GM20000 (cell line): ENCODE results near the gene CDC42EP2.

ENCODE experiments used
- DNase-seq: peaks from one replicate; pipeline ENCODE4 v3.0.0; 2012; ENCODE audit warnings: low spot score
- TF ChIP-seq, protein P1 (sequence below): IDR thresholded peaks from 2 replicates; pipeline ENCODE4 v1.5.1; 2012; ENCODE audit warnings: mild to moderate bottlenecking, control low read depth; ENCODE audit errors: extremely low read depth, missing control alignments

The CDC42EP2 gene

DNA sequence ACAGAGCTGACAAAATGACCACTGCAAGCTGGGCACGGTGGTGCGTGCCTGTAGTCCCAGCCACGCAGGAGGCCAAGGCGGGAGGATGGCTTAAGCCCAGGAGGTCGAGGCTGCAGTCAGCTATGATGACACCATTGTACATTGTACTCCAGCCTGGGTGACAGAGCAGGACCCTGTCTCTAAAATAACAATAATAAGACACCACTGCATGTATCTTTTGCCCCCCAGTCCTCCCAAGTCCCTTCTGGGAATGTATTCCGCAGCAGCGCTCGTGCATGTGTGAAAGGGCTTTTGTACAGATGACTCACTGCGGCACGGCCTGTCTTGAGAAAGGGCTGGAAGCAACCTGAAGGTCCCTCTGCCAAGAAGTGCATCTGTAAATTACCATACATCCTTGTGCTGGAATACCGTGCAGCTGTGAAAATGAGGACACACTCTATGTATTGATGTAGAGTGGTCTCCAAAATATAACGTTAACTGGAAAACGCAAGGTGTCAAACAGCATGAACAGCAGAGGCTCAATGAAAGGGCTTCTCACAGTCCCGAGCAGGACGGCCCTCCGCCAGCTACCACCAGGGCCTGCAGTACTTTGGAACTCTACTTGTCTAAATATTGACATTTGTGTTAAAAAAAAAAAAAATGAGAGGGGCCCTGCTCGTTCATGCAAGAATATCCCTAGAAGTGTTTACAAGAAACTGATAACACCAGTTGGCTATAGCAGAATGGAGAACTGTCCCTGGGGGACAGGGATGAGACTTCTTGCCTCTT is 9.0 kb upstream of the CDC42EP2 start:
- no peak for DNase-seq
- TF ChIP-seq, protein P1, sequence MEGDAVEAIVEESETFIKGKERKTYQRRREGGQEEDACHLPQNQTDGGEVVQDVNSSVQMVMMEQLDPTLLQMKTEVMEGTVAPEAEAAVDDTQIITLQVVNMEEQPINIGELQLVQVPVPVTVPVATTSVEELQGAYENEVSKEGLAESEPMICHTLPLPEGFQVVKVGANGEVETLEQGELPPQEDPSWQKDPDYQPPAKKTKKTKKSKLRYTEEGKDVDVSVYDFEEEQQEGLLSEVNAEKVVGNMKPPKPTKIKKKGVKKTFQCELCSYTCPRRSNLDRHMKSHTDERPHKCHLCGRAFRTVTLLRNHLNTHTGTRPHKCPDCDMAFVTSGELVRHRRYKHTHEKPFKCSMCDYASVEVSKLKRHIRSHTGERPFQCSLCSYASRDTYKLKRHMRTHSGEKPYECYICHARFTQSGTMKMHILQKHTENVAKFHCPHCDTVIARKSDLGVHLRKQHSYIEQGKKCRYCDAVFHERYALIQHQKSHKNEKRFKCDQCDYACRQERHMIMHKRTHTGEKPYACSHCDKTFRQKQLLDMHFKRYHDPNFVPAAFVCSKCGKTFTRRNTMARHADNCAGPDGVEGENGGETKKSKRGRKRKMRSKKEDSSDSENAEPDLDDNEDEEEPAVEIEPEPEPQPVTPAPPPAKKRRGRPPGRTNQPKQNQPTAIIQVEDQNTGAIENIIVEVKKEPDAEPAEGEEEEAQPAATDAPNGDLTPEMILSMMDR = no peak

DNA sequence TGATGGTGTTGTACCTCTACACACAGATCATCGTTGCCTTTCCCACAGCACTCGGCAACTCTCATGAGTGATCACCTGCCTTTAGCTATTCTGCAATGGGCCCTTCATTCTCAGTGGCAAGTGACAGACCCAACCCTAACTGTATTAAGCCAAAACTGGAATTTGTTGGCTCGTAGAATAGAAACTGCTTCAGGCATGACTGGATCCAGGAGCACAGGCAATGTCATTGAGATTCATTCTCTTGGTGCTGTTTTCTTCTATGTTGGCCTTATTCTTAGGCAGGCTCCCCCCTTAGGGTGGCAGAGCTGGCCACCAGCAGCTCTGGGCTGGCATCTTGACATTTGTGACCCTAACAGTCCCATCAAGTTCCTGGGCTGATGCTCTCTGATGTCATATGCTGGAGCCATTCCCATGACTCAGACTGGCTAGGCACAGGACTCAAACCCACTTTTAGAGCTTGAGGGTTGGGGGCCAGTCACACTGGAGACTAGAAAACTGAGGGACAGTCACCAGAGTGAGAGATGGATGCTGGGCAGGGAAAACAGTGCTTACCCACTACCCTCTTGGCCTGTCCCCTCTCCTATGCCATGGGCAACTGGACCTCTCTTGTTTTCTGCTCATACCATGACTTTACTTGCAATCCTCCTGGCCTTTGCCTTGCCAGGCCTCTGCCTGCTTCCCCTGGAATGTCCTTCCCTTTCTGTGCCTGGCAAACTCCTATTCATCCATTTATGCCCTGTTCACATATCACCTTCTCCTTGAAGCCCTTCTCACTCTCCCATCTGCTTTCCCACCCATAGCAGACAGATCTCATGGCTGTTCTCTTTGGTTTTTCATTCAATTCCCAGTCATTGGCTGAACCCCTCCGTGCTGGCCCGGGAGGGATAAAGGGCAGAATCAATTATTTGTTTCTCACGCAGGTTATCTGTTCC is 7.1 kb upstream of the CDC42EP2 start:
- no peak for DNase-seq
- TF ChIP-seq, protein P1 = no peak

DNA sequence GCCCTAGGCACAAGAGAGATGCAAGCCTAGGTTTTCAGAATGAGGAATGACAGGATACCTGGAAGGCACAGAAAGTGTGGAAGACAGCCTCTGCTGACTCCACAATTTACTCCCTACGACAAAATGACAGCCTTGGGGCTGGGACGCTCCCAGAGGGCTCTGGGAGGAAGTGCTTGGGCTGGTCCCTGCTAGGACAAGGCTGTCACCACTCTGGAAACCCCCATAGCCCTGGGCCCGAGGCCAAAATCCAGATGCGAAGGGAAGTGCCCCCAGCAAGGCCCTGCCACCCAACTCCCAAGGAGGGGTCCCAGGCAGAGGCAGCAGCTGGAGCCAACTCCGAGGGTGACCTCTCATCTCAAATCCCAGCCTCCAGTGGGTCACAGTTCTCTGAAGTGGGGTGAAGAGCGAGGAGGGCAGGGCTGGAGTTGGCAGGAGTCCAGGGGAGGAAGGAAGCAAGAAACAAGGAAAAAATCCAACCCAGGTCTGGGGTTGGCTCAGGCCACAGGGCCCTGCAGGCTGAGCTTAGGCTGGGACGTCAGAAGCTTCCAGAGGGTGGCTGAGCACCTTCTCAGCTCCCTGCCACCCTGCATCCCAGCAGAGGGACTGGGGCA is 6.3 kb upstream of the CDC42EP2 start:
- DNase-seq = no peak
- TF ChIP-seq, protein P1 = no peak

DNA sequence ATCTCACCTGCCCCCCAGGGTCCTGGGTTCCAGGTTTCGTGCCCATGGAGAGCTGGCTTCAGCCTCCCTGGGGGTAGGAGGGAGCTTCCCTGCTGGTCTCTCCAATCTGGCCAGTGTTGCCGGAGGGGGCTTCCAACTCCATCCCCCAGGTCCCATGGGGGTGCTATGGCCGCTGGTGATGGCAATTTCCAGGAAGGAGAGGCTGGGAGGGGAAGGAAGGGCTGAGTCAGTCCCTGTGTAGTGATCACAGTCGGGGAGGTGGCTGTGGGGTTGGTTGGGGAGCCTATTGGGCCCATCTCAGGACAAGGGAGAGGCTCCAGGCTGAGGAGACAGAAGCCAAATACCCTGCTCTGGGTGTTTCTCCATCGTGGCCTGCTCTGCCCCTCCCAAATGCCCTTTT is 5.7 kb upstream of the CDC42EP2 start:
- TF ChIP-seq, protein P1 = no peak
- DNase-seq = no peak

DNA sequence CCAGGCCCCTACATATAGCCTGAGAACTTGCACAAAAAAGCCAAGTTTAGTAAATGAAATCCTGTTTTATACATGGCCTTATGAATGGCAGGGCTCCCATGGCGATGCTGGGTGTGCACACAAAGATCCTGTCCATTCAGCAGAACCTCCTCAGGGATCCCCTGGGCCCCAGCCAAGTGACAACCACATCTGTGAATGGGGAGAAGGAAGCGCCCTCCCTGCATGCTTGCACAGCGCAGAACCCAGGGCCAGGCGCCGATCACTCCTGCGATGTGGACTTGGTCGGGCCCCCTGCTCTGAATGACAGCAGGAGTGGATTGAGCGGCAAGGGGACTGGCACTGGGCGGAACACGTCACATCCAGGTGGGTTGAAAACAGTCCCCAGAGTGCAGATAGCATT is 4.5 kb upstream of the CDC42EP2 start:
- TF ChIP-seq, protein P1 = no peak
- no peak for DNase-seq

DNA sequence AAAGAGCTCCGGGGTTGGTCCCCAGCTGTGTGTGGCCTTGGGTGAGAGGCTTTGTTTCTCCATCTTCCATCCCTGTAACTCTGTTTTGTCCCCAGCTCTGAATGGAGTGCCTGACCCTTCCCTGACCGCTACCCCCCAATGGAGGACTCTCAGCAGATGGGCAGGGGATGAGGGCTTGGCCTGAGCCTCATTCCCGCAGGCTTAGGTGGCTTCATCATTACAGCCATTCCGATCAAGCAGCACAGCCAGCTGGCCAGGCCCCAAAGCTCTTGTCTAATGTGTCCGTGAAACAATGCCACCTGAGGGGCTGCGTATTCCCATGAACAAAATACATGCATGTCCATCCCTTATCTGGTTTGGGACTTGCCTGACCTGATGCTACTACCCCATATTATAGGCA is 3.9 kb upstream of the CDC42EP2 start:
- DNase-seq = no peak

More for the DNA sequence above, 3.9 kb upstream of the CDC42EP2 start:
- TF ChIP-seq, protein P1 = no peak
